Neural crest cell (in vitro differentiated cells): ENCODE data around the gene OPN4. TPM values are rescaled to one million over a fixed set of nuclear protein-coding genes. Genes with fewer than 3 reads are reported as not detected.
A peak's percentile ranks its signal among the peaks of the same experiment; 100 is the strongest.
"Not testable (repeated sequence)": the region's sequence is repeated elsewhere in the genome, so short reads cannot be mapped to it uniquely, and the experiment has no call there.

Experiments
- DNase-seq: peaks from one replicate; pipeline ENCODE4 v3.0.0; 2021; ENCODE audit warnings: low read depth, mixed read lengths, low spot score
- H3K27ac Mint-ChIP-seq: one replicate; pipeline ENCODE4 v1.8.0; 2021; ENCODE audit warnings: mild to moderate bottlenecking, mixed read lengths; ENCODE audit not compliant: unreplicated experiment
- H3K27me3 Mint-ChIP-seq: 2 replicates; pipeline ENCODE4 v1.8.0; 2021; ENCODE audit warnings: low read depth, mild to moderate bottlenecking, mixed read lengths
- H3K36me3 Mint-ChIP-seq: 2 replicates; pipeline ENCODE4 v1.8.0; 2021; ENCODE audit warnings: low read depth, mild to moderate bottlenecking, mixed read lengths
- H3K4me1 Mint-ChIP-seq: 2 replicates; pipeline ENCODE4 v1.8.0; 2021; ENCODE audit warnings: mixed read lengths
- H3K4me3 Mint-ChIP-seq: one replicate; pipeline ENCODE4 v1.8.0; 2021; ENCODE audit warnings: mild to moderate bottlenecking, mixed read lengths
- H3K9me3 Mint-ChIP-seq: 2 replicates; pipeline ENCODE4 v1.8.0; 2021; ENCODE audit warnings: mixed read lengths
- CTCF ChIP-seq: fragments of 200-600 bp; sonication (generic); conservative IDR thresholded peaks from 2 replicates; pipeline ENCODE4 v1.5.0; 2021; ENCODE audit warnings: antibody characterized with exemption, mild to moderate bottlenecking
- total RNA-seq: library from RNA; stranded (reverse); gene quantifications from 2 replicates; pipeline ENCODE4 v1.2.1, GENCODE V29; 2021

Gene OPN4
- total RNA-seq, 1 donor from 2014 or later = not detected

- Mint-ChIP-seq H3K4me3 (no peak overlapping the region), H3K4me1 (no peaks in the 10 kb centered on the region), H3K36me3 (no peaks in the 10 kb centered on the region), H3K9me3 (no peaks in the 10 kb centered on the region), H3K27ac (no peak overlapping the region), H3K27me3 (no peaks in the 10 kb centered on the region)
- DNase-seq = no peak
- TF ChIP-seq CTCF = no peak
These were observed 40.4 kb upstream of the OPN4 start for GRCh38 chr10:86613905-86614304.

- no peak for TF ChIP-seq CTCF
- Mint-ChIP-seq H3K4me1 (no peaks in the 10 kb centered on the region), H3K36me3 (no peaks in the 10 kb centered on the region), H3K27ac (no peak overlapping the region), H3K4me3 (no peak overlapping the region), H3K27me3 (no peaks in the 10 kb centered on the region), H3K9me3 (no peaks in the 10 kb centered on the region)
- DNase-seq = no peak
These were observed 39.5 kb upstream of the OPN4 start for GRCh38 chr10:86614853-86615252.

GRCh38 chr10:86617278-86617677 is 37.1 kb upstream of the OPN4 start:
- H3K36me3 Mint-ChIP-seq, H3K27ac Mint-ChIP-seq, H3K27me3 Mint-ChIP-seq, H3K9me3 Mint-ChIP-seq, H3K4me1 Mint-ChIP-seq, H3K4me3 Mint-ChIP-seq, DNase-seq: not testable (repeated sequence)

- no peak for DNase-seq
- peaks cover 3% of the 10 kb centered on the region for H3K4me1 Mint-ChIP-seq
- H3K9me3 Mint-ChIP-seq = no peaks in the 10 kb centered on the region
- no peak overlapping the region for H3K4me3 Mint-ChIP-seq
- no peak for TF ChIP-seq CTCF
- H3K36me3 Mint-ChIP-seq = no peaks in the 10 kb centered on the region
- peaks cover 26% of the 10 kb centered on the region for H3K27me3 Mint-ChIP-seq
- no peak overlapping the region for H3K27ac Mint-ChIP-seq
These were observed 26.0 kb upstream of the OPN4 start for GRCh38 chr10:86628311-86628710.

- H3K27me3 Mint-ChIP-seq = peaks cover 39% of the 10 kb centered on the region
- DNase-seq = no peak
- H3K9me3 Mint-ChIP-seq = no peaks in the 10 kb centered on the region
- no peak for TF ChIP-seq CTCF
- H3K36me3 Mint-ChIP-seq = no peaks in the 10 kb centered on the region
- H3K4me1 Mint-ChIP-seq = peaks cover 3% of the 10 kb centered on the region
- H3K27ac Mint-ChIP-seq = no peak overlapping the region
- no peak overlapping the region for H3K4me3 Mint-ChIP-seq
These were observed 24.3 kb upstream of the OPN4 start for GRCh38 chr10:86630079-86630478.

- H3K27me3 Mint-ChIP-seq = peaks cover 41% of the 10 kb centered on the region
- peak; percentile 54 for DNase-seq
- H3K27ac Mint-ChIP-seq = no peak overlapping the region
- no peaks in the 10 kb centered on the region for H3K9me3 Mint-ChIP-seq
- H3K36me3 Mint-ChIP-seq = no peaks in the 10 kb centered on the region
- TF ChIP-seq CTCF = peak; percentile 53
- peaks cover 3% of the 10 kb centered on the region for H3K4me1 Mint-ChIP-seq
- peak overlapping the region; percentile 71 for H3K4me3 Mint-ChIP-seq
These were observed 22.1 kb upstream of the OPN4 start for GRCh38 chr10:86632009-86632800.
